Osteocyte (in vitro differentiated cells): ENCODE measurements around the gene WIF1. TPM values are rescaled to one million over a fixed set of nuclear protein-coding genes. Genes with fewer than 3 reads are reported as not detected.

Experiments
- DNase-seq: peaks from one replicate; pipeline ENCODE4 v3.0.0; 2021; ENCODE audit warnings: mixed read lengths; ENCODE audit not compliant: unreplicated experiment; ENCODE audit errors: extremely low spot score
- H3K27ac Mint-ChIP-seq: one replicate; pipeline ENCODE4 v1.8.0; 2021; ENCODE audit warnings: mild to moderate bottlenecking, mixed read lengths; ENCODE audit not compliant: unreplicated experiment
- H3K27me3 Mint-ChIP-seq: one replicate; pipeline ENCODE4 v1.8.0; 2021; ENCODE audit warnings: mixed read lengths; ENCODE audit not compliant: unreplicated experiment
- H3K36me3 Mint-ChIP-seq: one replicate; pipeline ENCODE4 v1.8.0; 2021; ENCODE audit warnings: mixed read lengths; ENCODE audit not compliant: unreplicated experiment
- H3K4me1 Mint-ChIP-seq: one replicate; pipeline ENCODE4 v1.8.0; 2021; ENCODE audit warnings: mixed read lengths; ENCODE audit not compliant: unreplicated experiment
- H3K4me3 Mint-ChIP-seq: one replicate; pipeline ENCODE4 v1.8.0; 2021; ENCODE audit warnings: mild to moderate bottlenecking, moderate library complexity, mixed read lengths; ENCODE audit not compliant: unreplicated experiment
- H3K9me3 Mint-ChIP-seq: one replicate; pipeline ENCODE4 v1.8.0; 2021; ENCODE audit warnings: mixed read lengths; ENCODE audit not compliant: unreplicated experiment
- total RNA-seq: library from RNA; stranded (reverse); gene quantifications from 2 replicates; pipeline ENCODE4 v1.2.1, GENCODE V29; 2021
- TF ChIP-seq, protein P1 (sequence below): fragments of 200-600 bp; sonication (generic); IDR thresholded peaks from 2 replicates; pipeline ENCODE4 v1.5.0; 2021; ENCODE audit warnings: antibody characterized with exemption, mild to moderate bottlenecking, moderate library complexity

Gene WIF1
- total RNA-seq, 1 donor from 2014 or later: not detected

GRCh38 chr12:65164774-65165173 is 43.7 kb upstream of the WIF1 start:
- Mint-ChIP-seq H3K9me3 (no peaks in the 10 kb centered on the region), H3K4me1 (peaks cover 6% of the 10 kb centered on the region), H3K27ac (no peak overlapping the region), H3K36me3 (no peaks in the 10 kb centered on the region), H3K27me3 (peaks cover 46% of the 10 kb centered on the region), H3K4me3 (no peak overlapping the region)
- TF ChIP-seq, protein P1, sequence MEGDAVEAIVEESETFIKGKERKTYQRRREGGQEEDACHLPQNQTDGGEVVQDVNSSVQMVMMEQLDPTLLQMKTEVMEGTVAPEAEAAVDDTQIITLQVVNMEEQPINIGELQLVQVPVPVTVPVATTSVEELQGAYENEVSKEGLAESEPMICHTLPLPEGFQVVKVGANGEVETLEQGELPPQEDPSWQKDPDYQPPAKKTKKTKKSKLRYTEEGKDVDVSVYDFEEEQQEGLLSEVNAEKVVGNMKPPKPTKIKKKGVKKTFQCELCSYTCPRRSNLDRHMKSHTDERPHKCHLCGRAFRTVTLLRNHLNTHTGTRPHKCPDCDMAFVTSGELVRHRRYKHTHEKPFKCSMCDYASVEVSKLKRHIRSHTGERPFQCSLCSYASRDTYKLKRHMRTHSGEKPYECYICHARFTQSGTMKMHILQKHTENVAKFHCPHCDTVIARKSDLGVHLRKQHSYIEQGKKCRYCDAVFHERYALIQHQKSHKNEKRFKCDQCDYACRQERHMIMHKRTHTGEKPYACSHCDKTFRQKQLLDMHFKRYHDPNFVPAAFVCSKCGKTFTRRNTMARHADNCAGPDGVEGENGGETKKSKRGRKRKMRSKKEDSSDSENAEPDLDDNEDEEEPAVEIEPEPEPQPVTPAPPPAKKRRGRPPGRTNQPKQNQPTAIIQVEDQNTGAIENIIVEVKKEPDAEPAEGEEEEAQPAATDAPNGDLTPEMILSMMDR: no peak
- no peak for DNase-seq

- H3K27me3 Mint-ChIP-seq: peaks cover 50% of the 10 kb centered on the region
- TF ChIP-seq, protein P1: no peak
- H3K4me3 Mint-ChIP-seq: no peak overlapping the region
- H3K36me3 Mint-ChIP-seq: no peaks in the 10 kb centered on the region
- H3K27ac Mint-ChIP-seq: no peak overlapping the region
- H3K9me3 Mint-ChIP-seq: no peaks in the 10 kb centered on the region
- peaks cover 6% of the 10 kb centered on the region for H3K4me1 Mint-ChIP-seq
- DNase-seq: no peak
These were observed 43.1 kb upstream of the WIF1 start for GRCh38 chr12:65164244-65164643.

DNA sequence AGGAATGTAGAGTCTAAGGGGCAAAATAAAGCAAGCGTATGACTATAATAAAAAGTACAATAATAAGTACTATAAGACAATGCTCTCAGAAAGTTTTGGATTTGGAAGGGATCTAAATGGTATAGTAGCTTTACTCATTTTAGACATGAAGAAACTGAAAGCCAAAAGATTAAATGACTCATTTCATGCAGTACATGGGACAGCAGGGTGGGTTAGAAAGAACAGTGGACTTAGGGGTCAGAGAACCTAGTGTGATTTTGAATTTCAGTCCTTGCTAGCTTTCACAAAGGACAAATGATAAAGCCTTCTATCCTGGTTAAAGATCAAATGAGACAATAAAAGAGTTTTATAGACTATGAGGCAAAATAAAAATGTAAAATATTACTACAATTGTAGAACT is 41.5 kb upstream of the WIF1 start:
- Mint-ChIP-seq H3K27ac (no peak overlapping the region), H3K36me3 (no peaks in the 10 kb centered on the region), H3K4me3 (no peak overlapping the region), H3K27me3 (peaks cover 50% of the 10 kb centered on the region), H3K4me1 (no peaks in the 10 kb centered on the region), H3K9me3 (no peaks in the 10 kb centered on the region)
- TF ChIP-seq, protein P1: no peak
- no peak for DNase-seq

DNA sequence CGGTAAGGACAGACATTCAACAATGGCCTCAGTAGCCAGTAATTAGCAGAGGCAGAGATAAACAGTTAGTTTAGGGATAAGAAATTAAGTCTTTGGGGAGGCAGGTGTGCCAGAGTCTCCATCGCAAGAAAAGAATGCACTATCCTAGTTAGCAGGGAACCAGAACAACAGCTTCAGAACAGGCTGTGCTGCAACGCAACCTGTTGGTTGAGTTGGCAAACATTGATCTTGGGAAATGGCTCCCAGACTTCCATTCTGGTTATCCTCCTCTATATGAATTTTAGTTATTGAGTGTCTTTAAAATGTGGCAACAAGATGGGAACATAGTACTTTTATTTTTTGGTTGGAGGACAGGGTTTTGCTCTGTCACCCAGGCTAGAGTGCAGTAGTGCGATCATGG is 36.0 kb upstream of the WIF1 start:
- H3K4me3 Mint-ChIP-seq: no peak overlapping the region
- H3K27ac Mint-ChIP-seq: no peak overlapping the region
- DNase-seq: no peak
- TF ChIP-seq, protein P1: no peak
- peaks cover 38% of the 10 kb centered on the region for H3K27me3 Mint-ChIP-seq
- peaks cover 3% of the 10 kb centered on the region for H3K4me1 Mint-ChIP-seq
- H3K9me3 Mint-ChIP-seq: no peaks in the 10 kb centered on the region
- no peaks in the 10 kb centered on the region for H3K36me3 Mint-ChIP-seq

DNA sequence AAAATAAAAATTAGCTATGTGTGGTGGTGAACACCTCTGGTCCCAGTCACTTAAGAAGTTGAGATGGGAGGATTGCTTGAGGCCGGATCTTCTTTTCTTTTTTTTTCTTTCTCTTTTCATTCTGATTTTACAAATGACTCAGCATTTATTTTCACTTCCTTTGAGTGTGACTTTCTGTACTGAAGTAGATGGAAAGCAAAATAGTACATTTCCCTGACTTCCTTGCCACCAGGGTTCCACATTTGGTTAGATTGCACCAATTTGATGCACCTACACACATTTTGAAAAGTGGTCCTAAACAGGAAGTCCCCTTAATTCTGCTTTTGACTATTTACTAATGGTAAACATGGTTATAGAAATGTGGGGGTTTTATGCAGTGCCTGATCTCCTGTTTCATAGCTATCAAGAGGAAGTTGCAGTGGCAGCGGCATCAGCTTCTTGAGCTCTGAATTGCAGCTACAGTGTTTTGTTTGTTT is 35.3 kb upstream of the WIF1 start:
- no peaks in the 10 kb centered on the region for H3K36me3 Mint-ChIP-seq
- no peaks in the 10 kb centered on the region for H3K9me3 Mint-ChIP-seq
- H3K4me1 Mint-ChIP-seq: peaks cover 3% of the 10 kb centered on the region
- no peak overlapping the region for H3K27ac Mint-ChIP-seq
- TF ChIP-seq, protein P1: no peak
- no peak for DNase-seq
- peaks cover 38% of the 10 kb centered on the region for H3K27me3 Mint-ChIP-seq
- no peak overlapping the region for H3K4me3 Mint-ChIP-seq
